Ishikawa (cell line): ENCODE results near the gene NDUFB6.

Experiments used
- TAF1 ChIP-seq: IDR thresholded peaks from 2 replicates; pipeline ENCODE4 v1.6.1; 2012; ENCODE audit warnings: low read depth, mild to moderate bottlenecking
- YY1 ChIP-seq: IDR thresholded peaks from 2 replicates; pipeline ENCODE4 v1.6.1; 2012; ENCODE audit warnings: low read depth

- TF ChIP-seq YY1, result no peak
- no peak for TF ChIP-seq TAF1
These were observed 24.0 kb upstream of the NDUFB6 start for GRCh38 chr9:32596936-32597335.
